CD4-positive, alpha-beta T cell treated with Interferon gamma for 1 hour (primary cell): Measurements from ENCODE around the gene C19orf85.
A peak's percentile ranks its signal among the peaks of the same experiment; 100 is the strongest.
"Not testable (repeated sequence)": the region's sequence is repeated elsewhere in the genome, so short reads cannot be mapped to it uniquely, and the experiment has no call there.

ENCODE experiments used
- DNase-seq: peaks from one replicate; pipeline ENCODE4 v3.0.0-alpha.2; 2020

Gene C19orf85

GRCh38 chr19:55455576-55456235 lies 8.8 kb downstream of the C19orf85 start:
- no peak for DNase-seq

- DNase-seq, result peak; percentile 31
Measured at GRCh38 chr19:55454787-55455243, 9.7 kb downstream of the C19orf85 start.

GRCh38 chr19:55453511-55454260 lies 10.9 kb downstream of the C19orf85 start:
- DNase-seq, result no peak

GRCh38 chr19:55452749-55453346 lies 11.7 kb downstream of the C19orf85 start:
- DNase-seq, result peak; percentile 57

- peak; percentile 54 for DNase-seq
Measured at GRCh38 chr19:55451965-55452748, 12.4 kb downstream of the C19orf85 start.

GRCh38 chr19:55451163-55451964 lies 13.2 kb downstream of the C19orf85 start:
- peak; percentile 22 for DNase-seq

GRCh38 chr19:55449469-55449868 lies 15.1 kb downstream of the C19orf85 start:
- no peak for DNase-seq

GRCh38 chr19:55448175-55448490 lies 16.4 kb downstream of the C19orf85 start:
- DNase-seq, result not testable (repeated sequence)

GRCh38 chr19:55447421-55448174 lies 17.0 kb downstream of the C19orf85 start:
- DNase-seq, result no peak

GRCh38 chr19:55446060-55446459 lies 18.5 kb downstream of the C19orf85 start:
- no peak for DNase-seq

GRCh38 chr19:55444646-55445045 lies 19.9 kb downstream of the C19orf85 start:
- DNase-seq, result no peak

GRCh38 chr19:55443824-55444480 lies 20.6 kb downstream of the C19orf85 start:
- DNase-seq, result no peak

- DNase-seq, result no peak
Measured at GRCh38 chr19:55443045-55443823, 21.3 kb downstream of the C19orf85 start, which contains the start of gene SHISA7. Gene SHISA7, minus strand, starts transcription at chr19:55443300. Its CDS starts 437 bp downstream, at chr19:55442863.

GRCh38 chr19:55442372-55442961 lies 22.1 kb downstream of the C19orf85 start:
- no peak for DNase-seq

GRCh38 chr19:55441692-55442321 lies 22.7 kb downstream of the C19orf85 start:
- no peak for DNase-seq

- DNase-seq, result no peak
Measured at GRCh38 chr19:55441319-55441691, 23.2 kb downstream of the C19orf85 start.

- no peak for DNase-seq
Measured at GRCh38 chr19:55440411-55441105, 24.0 kb downstream of the C19orf85 start.

GRCh38 chr19:55439052-55439451 lies 25.5 kb downstream of the C19orf85 start:
- DNase-seq, result no peak

GRCh38 chr19:55437410-55437809 lies 27.1 kb downstream of the C19orf85 start:
- no peak for DNase-seq
